ENCODE measurements around the gene CCDC57.

DNA sequence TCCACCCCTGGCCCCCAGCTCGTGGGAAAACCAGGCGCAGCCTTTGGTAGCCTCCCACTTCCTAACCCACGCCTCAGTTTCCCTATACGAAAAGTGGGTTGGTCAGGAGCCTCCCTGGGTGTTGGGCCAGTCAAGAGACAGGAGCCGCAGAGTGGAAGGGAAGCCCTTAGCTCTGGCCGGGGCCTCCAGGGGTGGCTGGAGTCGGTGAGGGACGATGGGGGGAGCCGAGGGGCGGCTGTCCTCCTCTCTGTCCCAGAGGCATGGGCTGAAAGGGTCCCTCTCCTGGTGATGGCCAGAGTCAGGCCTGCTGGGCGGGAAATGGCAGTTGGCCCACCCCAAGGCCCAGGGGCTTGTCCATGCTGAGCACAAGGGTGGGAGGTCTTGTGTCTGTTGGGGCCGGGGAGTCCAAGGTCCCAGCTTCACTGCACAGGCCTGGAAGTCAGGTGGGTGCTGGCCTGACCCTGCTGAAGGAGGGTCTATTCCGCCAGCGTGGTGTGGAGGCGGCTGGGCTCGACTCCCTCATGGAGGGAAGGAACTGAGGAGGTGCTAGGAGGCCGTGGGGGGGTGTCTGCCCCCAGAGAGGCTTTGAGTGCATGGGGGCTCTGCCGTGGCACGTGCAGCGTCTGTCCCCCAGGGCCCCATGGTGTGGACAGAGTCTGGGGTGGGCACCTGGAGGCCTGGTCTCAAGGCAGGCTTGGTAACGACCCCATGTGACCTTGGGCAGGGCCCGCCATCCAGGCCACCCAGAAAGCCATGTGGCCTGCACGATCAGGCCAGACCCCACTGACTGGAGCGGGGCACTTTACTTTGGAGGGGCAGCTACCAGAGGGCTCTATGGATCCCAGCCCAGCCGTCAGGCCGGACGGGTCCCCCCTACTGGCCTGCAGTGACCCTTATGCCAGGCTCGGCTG, 17.3 kb upstream of the CCDC57 start:
- TF ChIP-seq POLR2A (IDR thresholded peaks at IDR 0.05): no peak
- TF ChIP-seq, protein P1, sequence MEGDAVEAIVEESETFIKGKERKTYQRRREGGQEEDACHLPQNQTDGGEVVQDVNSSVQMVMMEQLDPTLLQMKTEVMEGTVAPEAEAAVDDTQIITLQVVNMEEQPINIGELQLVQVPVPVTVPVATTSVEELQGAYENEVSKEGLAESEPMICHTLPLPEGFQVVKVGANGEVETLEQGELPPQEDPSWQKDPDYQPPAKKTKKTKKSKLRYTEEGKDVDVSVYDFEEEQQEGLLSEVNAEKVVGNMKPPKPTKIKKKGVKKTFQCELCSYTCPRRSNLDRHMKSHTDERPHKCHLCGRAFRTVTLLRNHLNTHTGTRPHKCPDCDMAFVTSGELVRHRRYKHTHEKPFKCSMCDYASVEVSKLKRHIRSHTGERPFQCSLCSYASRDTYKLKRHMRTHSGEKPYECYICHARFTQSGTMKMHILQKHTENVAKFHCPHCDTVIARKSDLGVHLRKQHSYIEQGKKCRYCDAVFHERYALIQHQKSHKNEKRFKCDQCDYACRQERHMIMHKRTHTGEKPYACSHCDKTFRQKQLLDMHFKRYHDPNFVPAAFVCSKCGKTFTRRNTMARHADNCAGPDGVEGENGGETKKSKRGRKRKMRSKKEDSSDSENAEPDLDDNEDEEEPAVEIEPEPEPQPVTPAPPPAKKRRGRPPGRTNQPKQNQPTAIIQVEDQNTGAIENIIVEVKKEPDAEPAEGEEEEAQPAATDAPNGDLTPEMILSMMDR (IDR thresholded peaks at IDR 0.05): no peak

All from thyroid gland (tissue), 4 donors.